Measurements from ENCODE around the gene SEC22C. TPM values are rescaled to one million over a fixed set of nuclear protein-coding genes. Genes with fewer than 3 reads are reported as not detected.

Gene SEC22C, protein sequence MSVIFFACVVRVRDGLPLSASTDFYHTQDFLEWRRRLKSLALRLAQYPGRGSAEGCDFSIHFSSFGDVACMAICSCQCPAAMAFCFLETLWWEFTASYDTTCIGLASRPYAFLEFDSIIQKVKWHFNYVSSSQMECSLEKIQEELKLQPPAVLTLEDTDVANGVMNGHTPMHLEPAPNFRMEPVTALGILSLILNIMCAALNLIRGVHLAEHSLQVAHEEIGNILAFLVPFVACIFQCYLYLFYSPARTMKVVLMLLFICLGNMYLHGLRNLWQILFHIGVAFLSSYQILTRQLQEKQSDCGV
- 10 to 100 TPM; 48.8 to 68.8 (median 61.9) TPM for total RNA-seq

GRCh38 chr3:42581709-42582473 lies at the start of gene SEC22C:
Gene SEC22C, minus strand, starts transcription at chr3:42581967. Its CDS starts 12,921 bp downstream, at chr3:42569046.
- peak within 1 kb of the TSS; percentile 87 to 89 (median 89) for H3K4me3 ChIP-seq
- H3K36me3 ChIP-seq, result no peaks in the 10 kb centered on the region
- DNase-seq (ENCODE audit: low spot score in 2 of 2), result peak; percentile 94 to 96
- peak within 1 kb of the TSS; percentile 93 for H3K27ac ChIP-seq
- intact Hi-C loops (cut with DNase I; ENCODE audit: low total_unique reads), result no loop called here
- peak; percentile 64 for TF ChIP-seq POLR2A (IDR thresholded peaks at IDR 0.05)
- peak; percentile 53 to 80 (median 62) for TF ChIP-seq POLR2AphosphoS5 (IDR thresholded peaks at IDR 0.05)
- TF ChIP-seq, protein P1, sequence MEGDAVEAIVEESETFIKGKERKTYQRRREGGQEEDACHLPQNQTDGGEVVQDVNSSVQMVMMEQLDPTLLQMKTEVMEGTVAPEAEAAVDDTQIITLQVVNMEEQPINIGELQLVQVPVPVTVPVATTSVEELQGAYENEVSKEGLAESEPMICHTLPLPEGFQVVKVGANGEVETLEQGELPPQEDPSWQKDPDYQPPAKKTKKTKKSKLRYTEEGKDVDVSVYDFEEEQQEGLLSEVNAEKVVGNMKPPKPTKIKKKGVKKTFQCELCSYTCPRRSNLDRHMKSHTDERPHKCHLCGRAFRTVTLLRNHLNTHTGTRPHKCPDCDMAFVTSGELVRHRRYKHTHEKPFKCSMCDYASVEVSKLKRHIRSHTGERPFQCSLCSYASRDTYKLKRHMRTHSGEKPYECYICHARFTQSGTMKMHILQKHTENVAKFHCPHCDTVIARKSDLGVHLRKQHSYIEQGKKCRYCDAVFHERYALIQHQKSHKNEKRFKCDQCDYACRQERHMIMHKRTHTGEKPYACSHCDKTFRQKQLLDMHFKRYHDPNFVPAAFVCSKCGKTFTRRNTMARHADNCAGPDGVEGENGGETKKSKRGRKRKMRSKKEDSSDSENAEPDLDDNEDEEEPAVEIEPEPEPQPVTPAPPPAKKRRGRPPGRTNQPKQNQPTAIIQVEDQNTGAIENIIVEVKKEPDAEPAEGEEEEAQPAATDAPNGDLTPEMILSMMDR (IDR thresholded peaks at IDR 0.05), result no peak
- H3K4me1 ChIP-seq, result peaks cover 0 to 15% of the 10 kb centered on the region in 2 donors
- H3K27me3 ChIP-seq, result no peaks in the 10 kb centered on the region
- H3K9me3 ChIP-seq, result no peaks in the 10 kb centered on the region

DNA sequence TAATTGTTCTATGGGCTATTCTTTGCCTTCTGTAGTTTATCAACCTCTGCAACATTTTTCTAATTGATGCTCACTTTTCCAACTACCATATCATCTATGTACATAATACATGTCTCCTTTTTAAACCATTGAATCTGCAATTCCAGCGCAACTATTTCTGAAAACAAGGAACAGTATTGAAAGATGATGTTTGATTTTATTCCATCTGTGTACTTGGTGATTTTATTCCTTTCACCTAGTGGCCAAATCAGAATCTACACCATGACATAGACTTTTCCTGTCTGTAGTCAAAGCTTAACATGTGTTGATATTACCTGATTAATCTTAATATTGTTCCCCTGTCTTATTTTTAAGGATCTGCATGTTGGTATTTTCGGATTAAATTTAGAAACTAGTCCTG lies 31.7 kb upstream of the SEC22C start:
- intact Hi-C loops (cut with DNase I; ENCODE audit: low total_unique reads), result loop anchor here (2.0 kb wide), 1 partner anchor 57 kb away; no protein-coding TSS in a partner anchor
- no peak for TF ChIP-seq POLR2AphosphoS5 (IDR thresholded peaks at IDR 0.05)
- TF ChIP-seq, protein P1 (IDR thresholded peaks at IDR 0.05), result peak; percentile 38 to 63 (median 56)
- H3K4me3 ChIP-seq, result no peak overlapping the region
- no peaks in the 10 kb centered on the region for H3K36me3 ChIP-seq
- H3K27ac ChIP-seq, result peak overlapping the region in 1 of 2 donors; percentile 30
- no peaks in the 10 kb centered on the region for H3K9me3 ChIP-seq
- H3K4me1 ChIP-seq, result peaks cover 0 to 5% of the 10 kb centered on the region in 2 donors
- DNase-seq (ENCODE audit: low spot score in 2 of 2), result no peak
- no peaks in the 10 kb centered on the region for H3K27me3 ChIP-seq

GRCh38 chr3:42612928-42613327 lies 31.2 kb upstream of the SEC22C start:
- Histone ChIP-seq H3K4me1 (peaks cover 0 to 8% of the 10 kb centered on the region in 2 donors), H3K27ac (no peak overlapping the region)
- TF ChIP-seq, protein P1 (IDR thresholded peaks at IDR 0.05), result no peak
- TF ChIP-seq POLR2AphosphoS5 (IDR thresholded peaks at IDR 0.05), result no peak

DNA sequence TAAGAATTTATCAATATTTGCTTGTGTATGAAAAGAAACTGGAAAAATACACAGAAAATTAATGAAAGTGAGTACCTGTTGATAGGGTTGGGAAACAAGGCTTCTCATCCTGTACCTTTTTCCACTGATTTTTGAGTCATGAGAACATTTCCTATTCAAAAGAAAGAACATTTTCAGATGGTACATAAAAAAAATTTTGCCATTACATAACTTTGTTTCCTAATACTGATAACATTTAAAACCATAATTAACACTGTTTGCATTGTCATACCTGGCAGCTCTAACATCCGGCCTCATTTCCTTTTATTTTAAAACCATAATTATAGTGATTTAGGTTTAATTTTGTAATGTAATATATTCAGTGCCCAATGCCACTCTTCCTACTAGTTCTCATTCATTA lies 30.4 kb upstream of the SEC22C start:
- Histone ChIP-seq H3K36me3 (no peaks in the 10 kb centered on the region), H3K27ac (peak overlapping the region in 1 of 2 donors; percentile 48), H3K9me3 (no peaks in the 10 kb centered on the region), H3K4me3 (no peak overlapping the region), H3K27me3 (no peaks in the 10 kb centered on the region), H3K4me1 (peaks cover 0 to 8% of the 10 kb centered on the region in 2 donors)
- DNase-seq (ENCODE audit: low spot score in 2 of 2), result no peak
- TF ChIP-seq, protein P1 (IDR thresholded peaks at IDR 0.05), result no peak
- TF ChIP-seq POLR2AphosphoS5 (IDR thresholded peaks at IDR 0.05) (no peak), POLR2A (IDR thresholded peaks at IDR 0.05) (no peak)
- intact Hi-C loops (cut with DNase I; ENCODE audit: low total_unique reads), result loop anchor here (2.0 kb wide), 1 partner anchor 59 kb away; no protein-coding TSS in a partner anchor

More at GRCh38 chr3:42612928-42613327, 31.2 kb upstream of the SEC22C start:
- no peak for DNase-seq (ENCODE audit: low spot score in 2 of 2)
- no peaks in the 10 kb centered on the region for H3K9me3 ChIP-seq
- H3K36me3 ChIP-seq, result no peaks in the 10 kb centered on the region
- intact Hi-C loops (cut with DNase I; ENCODE audit: low total_unique reads), result loop anchor here (2.0 kb wide), 1 partner anchor 58 kb away; no protein-coding TSS in a partner anchor
- H3K27me3 ChIP-seq, result no peaks in the 10 kb centered on the region
- no peak overlapping the region for H3K4me3 ChIP-seq

DNA sequence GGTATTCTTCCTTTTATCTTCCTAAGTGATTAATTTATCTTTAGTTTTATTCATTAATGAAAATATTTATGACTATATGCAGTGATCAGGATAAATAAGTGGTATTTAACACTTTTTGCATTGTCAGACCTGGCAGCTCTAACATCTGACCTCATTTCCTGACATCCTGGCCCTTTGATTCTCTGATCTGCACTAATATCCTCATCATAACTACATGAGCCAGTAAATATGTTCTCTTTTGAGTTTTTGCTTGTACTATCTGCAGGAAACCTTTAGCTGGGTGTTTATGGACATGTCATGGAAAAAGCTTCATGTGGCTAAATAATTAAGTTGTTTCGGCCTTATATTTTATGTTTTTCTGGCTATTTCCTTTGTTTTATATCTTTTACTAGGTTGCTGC lies 29.2 kb upstream of the SEC22C start:
- Histone ChIP-seq H3K27ac (peak overlapping the region; percentile 52 to 72), H3K27me3 (no peaks in the 10 kb centered on the region), H3K9me3 (no peaks in the 10 kb centered on the region), H3K4me1 (peaks cover 0 to 8% of the 10 kb centered on the region in 2 donors), H3K36me3 (no peaks in the 10 kb centered on the region), H3K4me3 (no peak overlapping the region)
- no peak for DNase-seq (ENCODE audit: low spot score in 2 of 2)
- intact Hi-C loops (cut with DNase I; ENCODE audit: low total_unique reads), result no loop called here
- TF ChIP-seq, protein P1 (IDR thresholded peaks at IDR 0.05), result no peak
- TF ChIP-seq POLR2AphosphoS5 (IDR thresholded peaks at IDR 0.05) (no peak), POLR2A (IDR thresholded peaks at IDR 0.05) (no peak)

Measured in breast epithelium (tissue), 4 donors.